ENCODE measurements around the gene FAM20B.

Gene FAM20B

DNA sequence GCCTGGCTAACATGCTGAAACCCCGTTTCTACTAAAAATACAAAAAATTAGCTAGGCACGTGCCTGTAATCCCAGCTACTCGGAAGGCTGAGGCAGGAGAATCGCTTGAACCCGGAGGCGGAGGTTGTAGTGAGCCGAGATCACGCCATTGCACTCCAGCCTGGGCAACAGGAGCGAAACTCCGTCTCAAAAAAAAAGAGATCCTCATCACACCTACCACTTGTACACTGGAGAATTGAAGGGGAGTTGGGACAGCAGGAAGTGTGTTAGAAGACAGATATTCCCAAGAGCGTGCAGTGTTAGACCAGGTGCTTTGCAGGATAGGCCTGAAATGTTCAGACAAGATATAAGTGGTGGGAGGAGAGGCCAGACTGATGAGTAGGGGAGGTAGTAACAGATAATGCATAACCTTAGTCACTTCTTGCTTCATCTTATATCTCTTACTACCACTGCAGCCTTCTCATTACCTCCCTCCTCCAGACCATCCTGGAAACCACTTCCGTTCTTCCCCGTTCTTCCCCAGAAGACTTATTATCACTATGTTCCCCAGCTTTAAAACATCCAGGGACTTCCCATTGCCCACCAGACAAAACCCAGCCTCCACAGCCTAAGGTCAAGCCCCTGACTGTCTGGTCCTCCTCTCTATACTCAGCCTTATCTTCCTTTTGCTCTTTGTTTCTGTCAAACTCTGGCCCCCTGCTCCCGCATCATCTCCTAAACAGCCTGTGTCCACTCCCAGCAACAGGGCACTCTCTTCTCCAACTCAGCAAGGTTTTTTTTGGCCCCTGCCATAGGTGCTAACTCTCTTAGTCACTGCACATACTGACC is 21.3 kb downstream of the FAM20B start:
- Histone ChIP-seq H3K27ac (ENCODE audit: low read length) (no peak overlapping the region), H3K4me3 (ENCODE audit: low read length) (no peak overlapping the region)

DNA sequence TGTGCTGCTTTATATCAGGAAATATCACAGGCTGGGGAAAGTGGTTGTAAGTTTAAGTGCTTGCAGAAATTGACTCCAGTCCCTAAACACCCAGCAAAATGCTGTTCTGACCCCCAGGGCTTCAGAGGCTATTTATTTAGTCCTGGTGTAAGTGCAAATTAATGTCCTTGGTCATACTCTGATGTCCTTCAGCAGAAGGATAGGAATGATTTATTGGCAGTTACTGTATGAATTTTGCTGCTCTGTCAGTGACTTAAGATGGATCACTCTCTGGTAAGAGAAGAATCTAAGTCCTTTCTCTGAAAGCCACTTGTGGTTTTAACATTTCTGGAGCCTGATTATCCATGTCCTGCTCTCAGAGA is 21.9 kb downstream of the FAM20B start:
- TF ChIP-seq, protein P1, sequence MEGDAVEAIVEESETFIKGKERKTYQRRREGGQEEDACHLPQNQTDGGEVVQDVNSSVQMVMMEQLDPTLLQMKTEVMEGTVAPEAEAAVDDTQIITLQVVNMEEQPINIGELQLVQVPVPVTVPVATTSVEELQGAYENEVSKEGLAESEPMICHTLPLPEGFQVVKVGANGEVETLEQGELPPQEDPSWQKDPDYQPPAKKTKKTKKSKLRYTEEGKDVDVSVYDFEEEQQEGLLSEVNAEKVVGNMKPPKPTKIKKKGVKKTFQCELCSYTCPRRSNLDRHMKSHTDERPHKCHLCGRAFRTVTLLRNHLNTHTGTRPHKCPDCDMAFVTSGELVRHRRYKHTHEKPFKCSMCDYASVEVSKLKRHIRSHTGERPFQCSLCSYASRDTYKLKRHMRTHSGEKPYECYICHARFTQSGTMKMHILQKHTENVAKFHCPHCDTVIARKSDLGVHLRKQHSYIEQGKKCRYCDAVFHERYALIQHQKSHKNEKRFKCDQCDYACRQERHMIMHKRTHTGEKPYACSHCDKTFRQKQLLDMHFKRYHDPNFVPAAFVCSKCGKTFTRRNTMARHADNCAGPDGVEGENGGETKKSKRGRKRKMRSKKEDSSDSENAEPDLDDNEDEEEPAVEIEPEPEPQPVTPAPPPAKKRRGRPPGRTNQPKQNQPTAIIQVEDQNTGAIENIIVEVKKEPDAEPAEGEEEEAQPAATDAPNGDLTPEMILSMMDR (IDR thresholded peaks at IDR 0.05; ENCODE audit: low read length), result no peak
- TF ChIP-seq EZH2phosphoT487 (IDR thresholded peaks at IDR 0.05; ENCODE audit: low read length), result no peak
- no peak for TF ChIP-seq EZH2 (optimal IDR thresholded peaks at IDR 0.05; ENCODE audit: low read depth, low read length)
- no peak overlapping the region for H3K27ac ChIP-seq (ENCODE audit: low read length)

More for the DNA sequence above, 21.3 kb downstream of the FAM20B start:
- H3K9ac ChIP-seq (ENCODE audit: low read length), result no peak overlapping the region
- no peak for DNase-seq
- H3K27me3 ChIP-seq (replicated peaks; ENCODE audit: insufficient read depth, low read length), result no peaks in the 10 kb centered on the region
- H3K36me3 ChIP-seq (replicated peaks; ENCODE audit: insufficient read depth, low read length), result no peaks in the 10 kb centered on the region
- H4K20me1 ChIP-seq (ENCODE audit: insufficient read depth, low read length), result no peaks in the 10 kb centered on the region
- no peak overlapping the region for H2AFZ ChIP-seq (ENCODE audit: low read length)
- TF ChIP-seq EZH2 (optimal IDR thresholded peaks at IDR 0.05; ENCODE audit: low read depth, low read length), result no peak
- TF ChIP-seq EZH2phosphoT487 (IDR thresholded peaks at IDR 0.05; ENCODE audit: low read length), result no peak
- TF ChIP-seq, protein P1 (IDR thresholded peaks at IDR 0.05; ENCODE audit: low read length), result no peak
- H3F3A ChIP-seq (ENCODE audit: insufficient read depth, low read length), result no peaks in the 10 kb centered on the region
- no peak overlapping the region for H3K4me2 ChIP-seq (ENCODE audit: low read depth, low read length)
- no peaks in the 10 kb centered on the region for H3K4me1 ChIP-seq (ENCODE audit: low read length)
- H3K9me2 ChIP-seq (replicated peaks; ENCODE audit: insufficient read depth, low read length), result no peaks in the 10 kb centered on the region
- peaks cover 7% of the 10 kb centered on the region for H3K79me2 ChIP-seq (ENCODE audit: low read length)
- no peaks in the 10 kb centered on the region for H3K9me3 ChIP-seq (replicated peaks; ENCODE audit: insufficient read depth, low read length)

DNA sequence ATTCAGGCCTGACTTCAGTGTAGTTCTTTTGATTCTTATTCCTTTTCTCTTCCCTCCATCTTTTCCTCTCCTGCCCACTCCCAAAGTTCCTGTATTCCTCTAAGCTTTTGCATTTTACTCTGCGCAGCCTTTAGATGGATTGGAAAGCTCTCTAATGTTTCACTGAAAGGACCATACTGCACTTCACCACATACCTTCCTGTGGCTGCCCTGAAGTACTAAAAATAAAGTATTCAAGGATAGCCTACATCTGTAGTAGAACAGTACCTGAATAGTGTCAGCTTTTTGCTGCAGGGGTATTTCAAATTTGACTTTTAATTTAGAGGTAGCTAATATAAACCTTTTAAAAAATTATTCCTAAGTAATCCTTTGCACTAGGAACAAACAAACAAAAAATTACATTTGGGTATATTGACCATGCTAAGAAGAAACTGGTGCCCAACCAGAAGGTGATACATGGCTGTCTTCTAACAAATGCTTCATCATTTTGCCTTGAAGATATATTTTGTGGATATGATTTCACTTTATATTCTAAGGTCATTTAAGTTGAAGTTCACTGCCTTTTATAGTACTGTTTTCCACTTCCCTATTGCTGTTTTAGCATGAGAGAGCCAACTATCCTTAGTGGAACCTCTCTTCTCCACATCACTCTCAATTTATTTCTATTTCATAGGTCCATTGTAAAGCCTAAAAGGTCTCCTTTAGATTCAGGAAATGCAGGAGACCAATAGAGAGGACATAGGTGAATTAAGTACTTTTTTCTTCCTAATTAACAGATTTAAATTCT is 22.8 kb downstream of the FAM20B start:
- no peaks in the 10 kb centered on the region for H3K4me1 ChIP-seq (ENCODE audit: low read length)
- no peaks in the 10 kb centered on the region for H3K9me3 ChIP-seq (replicated peaks; ENCODE audit: insufficient read depth, low read length)

More for the DNA sequence above, 21.9 kb downstream of the FAM20B start:
- H3K4me2 ChIP-seq (ENCODE audit: low read depth, low read length), result no peak overlapping the region
- no peak for DNase-seq
- H2AFZ ChIP-seq (ENCODE audit: low read length), result no peak overlapping the region
- H3K9me3 ChIP-seq (replicated peaks; ENCODE audit: insufficient read depth, low read length), result no peaks in the 10 kb centered on the region
- no peaks in the 10 kb centered on the region for H3K4me1 ChIP-seq (ENCODE audit: low read length)
- H3K27me3 ChIP-seq (replicated peaks; ENCODE audit: insufficient read depth, low read length), result no peaks in the 10 kb centered on the region
- no peaks in the 10 kb centered on the region for H4K20me1 ChIP-seq (ENCODE audit: insufficient read depth, low read length)
- no peaks in the 10 kb centered on the region for H3K36me3 ChIP-seq (replicated peaks; ENCODE audit: insufficient read depth, low read length)
- H3K4me3 ChIP-seq (ENCODE audit: low read length), result no peak overlapping the region
- 0 out of 2 replicates have a peak, but pooled peaks cover under 1% of the 10 kb centered on the region for H3K79me2 ChIP-seq (ENCODE audit: low read length)
- no peaks in the 10 kb centered on the region for H3K9me2 ChIP-seq (replicated peaks; ENCODE audit: insufficient read depth, low read length)
- H3K9ac ChIP-seq (ENCODE audit: low read length), result no peak overlapping the region
- H3F3A ChIP-seq (ENCODE audit: insufficient read depth, low read length), result no peaks in the 10 kb centered on the region

More for the DNA sequence above, 22.8 kb downstream of the FAM20B start:
- Histone ChIP-seq H3F3A (ENCODE audit: insufficient read depth, low read length) (no peaks in the 10 kb centered on the region), H2AFZ (ENCODE audit: low read length) (no peak overlapping the region), H3K36me3 (replicated peaks; ENCODE audit: insufficient read depth, low read length) (no peaks in the 10 kb centered on the region), H3K4me3 (ENCODE audit: low read length) (no peak overlapping the region), H3K79me2 (ENCODE audit: low read length) (no peaks in the 10 kb centered on the region), H3K9ac (ENCODE audit: low read length) (no peak overlapping the region), H3K4me2 (ENCODE audit: low read depth, low read length) (no peak overlapping the region), H4K20me1 (ENCODE audit: insufficient read depth, low read length) (no peaks in the 10 kb centered on the region), H3K9me2 (replicated peaks; ENCODE audit: insufficient read depth, low read length) (no peaks in the 10 kb centered on the region), H3K27ac (ENCODE audit: low read length) (no peak overlapping the region), H3K27me3 (replicated peaks; ENCODE audit: insufficient read depth, low read length) (no peaks in the 10 kb centered on the region)
- TF ChIP-seq EZH2 (optimal IDR thresholded peaks at IDR 0.05; ENCODE audit: low read depth, low read length) (no peak), EZH2phosphoT487 (IDR thresholded peaks at IDR 0.05; ENCODE audit: low read length) (no peak)
- TF ChIP-seq, protein P1 (IDR thresholded peaks at IDR 0.05; ENCODE audit: low read length), result no peak
- no peak for DNase-seq
